ENCODE results near the gene TPRG1.

TPRG1 gene

GRCh38 chr3:189286188-189286587 is 114.4 kb downstream of the TPRG1 start:
- DNase-seq = no peak

GRCh38 chr3:189286916-189287315 is 115.1 kb downstream of the TPRG1 start:
- no peak for DNase-seq

- no peak for DNase-seq
Observed at GRCh38 chr3:189288348-189289235, 116.8 kb downstream of the TPRG1 start.

GRCh38 chr3:189289251-189289650 is 117.5 kb downstream of the TPRG1 start:
- no peak for DNase-seq

- no peak for DNase-seq
Observed at GRCh38 chr3:189292667-189293484, 121.1 kb downstream of the TPRG1 start.

GRCh38 chr3:189294649-189295048 is 122.9 kb downstream of the TPRG1 start:
- DNase-seq = no peak

- no peak for DNase-seq
Observed at GRCh38 chr3:189295089-189295488, 123.3 kb downstream of the TPRG1 start.

GRCh38 chr3:189297932-189298331 is 126.2 kb downstream of the TPRG1 start:
- DNase-seq = no peak

GRCh38 chr3:189298469-189299375 is 127.0 kb downstream of the TPRG1 start:
- no peak for DNase-seq

GRCh38 chr3:189300345-189300744 is 128.6 kb downstream of the TPRG1 start:
- no peak for DNase-seq

GRCh38 chr3:189301479-189301878 is 129.7 kb downstream of the TPRG1 start:
- DNase-seq = no peak

- DNase-seq = no peak
Observed at GRCh38 chr3:189303584-189303983, 131.8 kb downstream of the TPRG1 start.

- no peak for DNase-seq
Observed at GRCh38 chr3:189304465-189305351, 132.9 kb downstream of the TPRG1 start.

GRCh38 chr3:189305412-189305811 is 133.6 kb downstream of the TPRG1 start:
- no peak for DNase-seq

GRCh38 chr3:189307963-189308362 is 136.2 kb downstream of the TPRG1 start:
- DNase-seq = no peak

GRCh38 chr3:189308608-189309007 is 136.8 kb downstream of the TPRG1 start:
- DNase-seq = no peak

GRCh38 chr3:189309400-189309975 is 137.7 kb downstream of the TPRG1 start:
- no peak for DNase-seq

GRCh38 chr3:189311521-189311920 is 139.8 kb downstream of the TPRG1 start:
- DNase-seq = no peak

GRCh38 chr3:189312866-189313265 is 141.1 kb downstream of the TPRG1 start:
- no peak for DNase-seq

GRCh38 chr3:189316296-189317019 is 144.7 kb downstream of the TPRG1 start:
- no peak for DNase-seq

- DNase-seq = no peak
Observed at GRCh38 chr3:189317911-189318310, 146.1 kb downstream of the TPRG1 start.

All from activated CD8-positive, alpha-beta memory T cell treated with anti-CD3 and anti-CD28 coated beads, Interleukin-2, amount 50 U/mL, for 48 hours (primary cell).